Lower leg skin (tissue), 4 donors: Measurements from ENCODE around the gene NSG1. TPM values are rescaled to one million over a fixed set of nuclear protein-coding genes. Genes with fewer than 3 reads are reported as not detected.

Source experiments
- DNase-seq, 2 donors: peaks; one replicate each; pipeline ENCODE4 v3.0.0-alpha.2; 2019; ENCODE audit warnings: low spot score in 2 of 2
- H3K4me3 ChIP-seq: fragments of 200-600 bp; sonication (generic); 2 replicates; pipeline ENCODE4 v1.5.1; 2017; ENCODE audit warnings: mild to moderate bottlenecking, low read depth; ENCODE audit not compliant: poor library complexity, severe bottlenecking
- CTCF ChIP-seq, 3 donors: fragments of 450-650 bp; IDR thresholded peaks; one replicate each; pipeline ENCODE4 v1.5.1; 2016; ENCODE audit warnings: antibody characterized with exemption in 3 of 3, mild to moderate bottlenecking in 3 of 3, moderate library complexity in 2 of 3
- POLR2A ChIP-seq, 2 donors: fragments of 450-650 bp; IDR thresholded peaks; one replicate each; pipeline ENCODE4 v1.6.1; 2016 to 2017; ENCODE audit warnings: antibody characterized with exemption in 2 of 2, mild to moderate bottlenecking in 1 of 2, moderate library complexity in 1 of 2
- WGBS, 2 donors: methylation state at CpG; one replicate each; pipeline ENCODE4 v1.1.5; 2018; 5-methylcytosine and 5-hydroxymethylcytosine counted together
- intact Hi-C: fragments of 100-400 bp; cut with DNase I; formaldehyde crosslinking; loops from one replicate; pipeline ENCODE4 v1.15.0; 2023; ENCODE audit warnings: low total_unique reads
- total RNA-seq, 4 donors: library from RNA; depleted of rRNA; stranded (reverse); fragments of >200 nt; gene quantifications; one replicate each; pipeline ENCODE4 v1.1.0, GENCODE V29; 2016

The NSG1 gene
- total RNA-seq, 4 donors from 2014 or later, result 109 to 158 (median 139) TPM

DNA sequence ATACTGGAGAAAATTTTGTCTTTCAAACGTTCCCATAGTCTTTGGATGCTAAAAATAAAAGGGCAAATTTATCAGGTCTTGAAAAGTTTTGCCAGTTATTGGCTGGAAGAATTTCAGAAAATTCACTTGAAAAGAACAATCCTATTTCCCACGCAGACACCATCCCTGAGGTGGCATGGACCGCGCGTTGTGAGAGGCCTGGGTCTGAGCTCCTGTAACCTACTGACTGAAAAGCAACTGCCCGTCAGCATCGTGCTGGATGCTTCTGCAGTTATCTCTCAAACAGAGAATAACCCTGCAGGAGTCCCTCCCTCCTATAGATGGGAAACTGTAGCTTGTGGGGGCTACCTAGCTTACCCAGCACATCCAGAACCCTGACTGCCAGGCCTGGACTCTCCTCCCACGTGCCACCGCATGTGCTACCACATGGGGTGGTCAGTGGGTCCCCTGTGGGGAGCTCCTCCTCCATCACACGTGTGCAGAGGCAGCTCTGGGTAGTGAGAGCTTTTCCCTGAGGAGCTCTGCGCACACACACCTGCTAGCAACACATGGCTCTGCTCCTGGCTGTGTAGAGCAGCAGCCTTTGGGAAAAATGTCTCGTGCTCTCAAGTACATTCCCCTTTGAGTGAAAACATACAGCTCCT lies 36.1 kb downstream of the NSG1 start:
- WGBS, 2 donors, result 81 to 82% methylated on average over 12 of the region's 12 CpGs
- intact Hi-C loops, result no loop called here
- no peak overlapping the region for H3K4me3 ChIP-seq
- DNase-seq, result peak in 1 of 2 donors; percentile 37
- TF ChIP-seq CTCF (IDR thresholded peaks at IDR 0.05), result no peak
- no peak for TF ChIP-seq POLR2A (IDR thresholded peaks at IDR 0.05)

GRCh38 chr4:4423706-4424498 lies 37.0 kb downstream of the NSG1 start:
- intact Hi-C loops, result no loop called here
- no peak overlapping the region for H3K4me3 ChIP-seq
- DNase-seq, result peak in 1 of 2 donors; percentile 66
- WGBS, 2 donors, result 85 to 90% methylated on average over 9 of the region's 9 CpGs
- no peak for TF ChIP-seq POLR2A (IDR thresholded peaks at IDR 0.05)
- TF ChIP-seq CTCF (IDR thresholded peaks at IDR 0.05), result no peak

DNA sequence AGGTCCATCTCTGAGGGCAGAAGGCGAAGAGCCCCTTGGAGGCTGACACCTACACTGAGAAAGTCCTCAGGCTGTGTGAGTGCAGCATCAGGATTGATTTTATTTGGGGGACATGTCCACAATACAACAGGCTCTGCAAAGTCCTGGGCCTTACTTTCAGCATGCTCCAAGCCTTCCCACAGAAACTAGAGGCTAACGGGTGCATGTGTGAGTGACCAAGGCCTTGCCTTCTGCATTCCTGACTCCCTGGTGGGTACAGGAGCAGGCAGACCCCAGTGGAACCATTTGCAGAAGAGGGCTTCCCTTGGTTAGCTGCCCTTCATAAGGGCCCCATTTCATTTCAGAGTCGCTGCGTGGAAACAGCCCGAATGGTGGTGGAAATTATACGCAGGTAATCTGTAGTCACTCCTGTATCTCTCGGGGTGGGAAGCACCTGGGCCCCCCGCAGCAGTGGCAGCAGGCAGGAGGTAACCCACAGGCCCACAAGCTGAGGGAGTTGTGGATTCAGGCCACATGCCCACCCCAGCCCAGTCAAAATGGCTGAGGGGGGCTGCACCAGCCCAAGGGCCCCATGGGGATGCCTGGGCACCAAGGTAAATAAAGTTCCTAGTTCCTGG lies 37.7 kb downstream of the NSG1 start:
- peak in 1 of 2 donors; percentile 58 for DNase-seq
- no peak overlapping the region for H3K4me3 ChIP-seq
- no peak for TF ChIP-seq POLR2A (IDR thresholded peaks at IDR 0.05)
- TF ChIP-seq CTCF (IDR thresholded peaks at IDR 0.05), result no peak
- intact Hi-C loops, result no loop called here
- WGBS, 2 donors, result 94 to 96% methylated on average over 7 to 8 of the region's 8 CpGs

DNA sequence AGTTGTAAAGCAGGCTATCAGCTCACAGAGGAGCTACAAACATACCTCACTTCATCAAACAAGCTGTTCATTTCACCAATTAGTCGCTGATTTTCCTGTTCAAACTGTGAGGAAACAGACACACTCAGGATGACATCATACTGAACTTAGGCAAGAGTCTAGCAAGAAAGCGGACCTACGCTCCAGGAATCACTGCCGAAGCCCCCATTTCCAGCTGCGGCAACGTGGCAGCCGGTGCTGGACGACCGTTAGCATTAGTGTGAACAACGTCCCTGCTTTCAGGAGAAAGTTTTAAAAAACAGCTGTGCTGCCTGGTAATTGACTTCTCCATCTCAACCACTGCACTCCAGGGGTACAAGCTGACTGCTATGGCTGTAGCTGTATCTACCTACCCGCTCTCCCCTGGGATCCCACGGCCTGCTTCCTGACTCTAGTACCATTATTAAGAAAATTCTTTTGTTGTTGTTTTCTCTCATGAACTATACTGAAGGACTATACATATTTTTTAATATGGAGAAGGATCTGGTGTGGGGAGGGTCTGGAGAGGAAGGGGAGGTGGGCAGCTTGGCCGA lies 38.3 kb downstream of the NSG1 start:
- DNase-seq, result peak in 1 of 2 donors; percentile 54
- TF ChIP-seq POLR2A (IDR thresholded peaks at IDR 0.05) (no peak), CTCF (IDR thresholded peaks at IDR 0.05) (no peak)
- H3K4me3 ChIP-seq, result no peak overlapping the region
- 91 to 92% methylated on average over 13 of the region's 13 CpGs for WGBS, 2 donors
- intact Hi-C loops, result no loop called here

- TF ChIP-seq POLR2A (IDR thresholded peaks at IDR 0.05) (no peak), CTCF (IDR thresholded peaks at IDR 0.05) (no peak)
- intact Hi-C loops, result no loop called here
- WGBS, 2 donors, result 83 to 91% methylated on average over 7 of the region's 7 CpGs
- DNase-seq, result peak in 1 of 2 donors; percentile 76
- H3K4me3 ChIP-seq, result no peak overlapping the region
Measured at GRCh38 chr4:4425696-4426095, 38.8 kb downstream of the NSG1 start.
